Fibroblast of lung (primary cell): ENCODE results near the gene FAM110A.

Source experiments
- EZH2 ChIP-seq: IDR thresholded peaks from 2 replicates; pipeline ENCODE4 v1.5.1; 2012; ENCODE audit warnings: low read length, control low read depth, mild to moderate bottlenecking; ENCODE audit errors: missing control alignments
- TF ChIP-seq, protein P1 (sequence below), 2 donors: IDR thresholded peaks in 1 of 2; conservative IDR thresholded peaks in 1 of 2; 1 replicate in 1 of 2; 2 replicates in 1 of 2; pipeline ENCODE4 v1.5.1; 2011 to 2012; ENCODE audit warnings: low read length in 2 of 2, control low read depth in 1 of 2, inconsistent platforms in 1 of 2, low read depth in 1 of 2, mild to moderate bottlenecking in 1 of 2

- TF ChIP-seq, protein P1, sequence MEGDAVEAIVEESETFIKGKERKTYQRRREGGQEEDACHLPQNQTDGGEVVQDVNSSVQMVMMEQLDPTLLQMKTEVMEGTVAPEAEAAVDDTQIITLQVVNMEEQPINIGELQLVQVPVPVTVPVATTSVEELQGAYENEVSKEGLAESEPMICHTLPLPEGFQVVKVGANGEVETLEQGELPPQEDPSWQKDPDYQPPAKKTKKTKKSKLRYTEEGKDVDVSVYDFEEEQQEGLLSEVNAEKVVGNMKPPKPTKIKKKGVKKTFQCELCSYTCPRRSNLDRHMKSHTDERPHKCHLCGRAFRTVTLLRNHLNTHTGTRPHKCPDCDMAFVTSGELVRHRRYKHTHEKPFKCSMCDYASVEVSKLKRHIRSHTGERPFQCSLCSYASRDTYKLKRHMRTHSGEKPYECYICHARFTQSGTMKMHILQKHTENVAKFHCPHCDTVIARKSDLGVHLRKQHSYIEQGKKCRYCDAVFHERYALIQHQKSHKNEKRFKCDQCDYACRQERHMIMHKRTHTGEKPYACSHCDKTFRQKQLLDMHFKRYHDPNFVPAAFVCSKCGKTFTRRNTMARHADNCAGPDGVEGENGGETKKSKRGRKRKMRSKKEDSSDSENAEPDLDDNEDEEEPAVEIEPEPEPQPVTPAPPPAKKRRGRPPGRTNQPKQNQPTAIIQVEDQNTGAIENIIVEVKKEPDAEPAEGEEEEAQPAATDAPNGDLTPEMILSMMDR (conservative IDR thresholded peaks at IDR 0.05 in 1 of 2, IDR thresholded peaks at IDR 0.05 in 1 of 2; ENCODE audit: low read depth in 1 of 2, low read length in 2 of 2), result no peak
- no peak for TF ChIP-seq EZH2
These were observed 4.0 kb upstream of the FAM110A start for GRCh38 chr20:829551-829950.
